ENCODE measurements around the gene TOR4A. TPM values are rescaled to one million over a fixed set of nuclear protein-coding genes. Genes with fewer than 3 reads are reported as not detected.
A peak's percentile ranks its signal among the peaks of the same experiment; 100 is the strongest.

TOR4A gene
- total RNA-seq, 2 donors from 2014 or later: 14.2 to 18.9 TPM

DNA sequence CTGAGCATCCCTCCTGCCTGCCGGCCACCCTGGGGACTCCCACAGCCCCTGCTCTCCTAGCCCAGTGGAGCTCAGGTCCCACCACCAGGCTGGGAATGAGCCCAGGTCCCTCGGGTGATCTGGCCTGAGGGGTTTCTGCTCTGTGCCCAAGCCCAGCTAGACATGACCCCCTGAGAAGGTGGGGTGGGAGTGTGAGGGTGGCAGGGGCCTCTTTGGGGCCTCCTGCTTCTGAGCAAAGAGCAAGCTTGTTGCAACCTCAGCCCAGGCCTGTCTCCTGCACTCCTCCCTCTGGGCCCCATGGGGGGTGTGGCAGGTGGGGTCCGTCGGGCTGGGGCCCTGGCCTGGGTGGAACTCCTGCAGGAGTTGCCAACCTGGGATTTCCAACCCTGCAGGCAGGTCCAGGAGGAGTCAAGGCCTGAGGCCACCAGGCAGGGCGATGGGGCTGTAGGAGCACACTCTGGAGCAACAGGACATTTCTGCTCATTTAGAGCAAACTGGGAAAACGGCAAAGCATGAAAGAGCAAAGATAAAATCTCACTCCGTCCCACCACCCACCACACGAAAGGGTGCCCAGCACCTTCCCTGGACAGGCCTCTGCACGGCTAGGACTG lies 35.9 kb downstream of the TOR4A start:
- H3K4me3 ChIP-seq (ENCODE audit: low read length): no peak overlapping the region
- no peaks in the 10 kb centered on the region for H3K9me3 ChIP-seq (ENCODE audit: control insufficient read depth, low read length)
- H3K9me3 Mint-ChIP-seq: no peaks in the 10 kb centered on the region
- H3K36me3 ChIP-seq (ENCODE audit: control insufficient read depth, insufficient read depth, low read length): no peaks in the 10 kb centered on the region
- peaks cover 5% of the 10 kb centered on the region for H3K4me1 ChIP-seq (ENCODE audit: control insufficient read depth, insufficient read depth, low read length)
- no peak overlapping the region for H3K27ac ChIP-seq (ENCODE audit: low read depth, low read length)
- H3K27me3 ChIP-seq (ENCODE audit: control insufficient read depth, insufficient read depth, low read length, poor library complexity, severe bottlenecking): no peaks in the 10 kb centered on the region
- TF ChIP-seq, protein P1, sequence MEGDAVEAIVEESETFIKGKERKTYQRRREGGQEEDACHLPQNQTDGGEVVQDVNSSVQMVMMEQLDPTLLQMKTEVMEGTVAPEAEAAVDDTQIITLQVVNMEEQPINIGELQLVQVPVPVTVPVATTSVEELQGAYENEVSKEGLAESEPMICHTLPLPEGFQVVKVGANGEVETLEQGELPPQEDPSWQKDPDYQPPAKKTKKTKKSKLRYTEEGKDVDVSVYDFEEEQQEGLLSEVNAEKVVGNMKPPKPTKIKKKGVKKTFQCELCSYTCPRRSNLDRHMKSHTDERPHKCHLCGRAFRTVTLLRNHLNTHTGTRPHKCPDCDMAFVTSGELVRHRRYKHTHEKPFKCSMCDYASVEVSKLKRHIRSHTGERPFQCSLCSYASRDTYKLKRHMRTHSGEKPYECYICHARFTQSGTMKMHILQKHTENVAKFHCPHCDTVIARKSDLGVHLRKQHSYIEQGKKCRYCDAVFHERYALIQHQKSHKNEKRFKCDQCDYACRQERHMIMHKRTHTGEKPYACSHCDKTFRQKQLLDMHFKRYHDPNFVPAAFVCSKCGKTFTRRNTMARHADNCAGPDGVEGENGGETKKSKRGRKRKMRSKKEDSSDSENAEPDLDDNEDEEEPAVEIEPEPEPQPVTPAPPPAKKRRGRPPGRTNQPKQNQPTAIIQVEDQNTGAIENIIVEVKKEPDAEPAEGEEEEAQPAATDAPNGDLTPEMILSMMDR (conservative IDR thresholded peaks at IDR 0.05): no peak
- no peak overlapping the region for H3K27ac Mint-ChIP-seq
- DNase-seq: peak; percentile 53
- H3K4me3 Mint-ChIP-seq: no peak overlapping the region
- H3K27me3 Mint-ChIP-seq (ENCODE audit: insufficient read depth): no peaks in the 10 kb centered on the region
- H3K4me1 Mint-ChIP-seq: no peaks in the 10 kb centered on the region
- no peaks in the 10 kb centered on the region for H3K36me3 Mint-ChIP-seq (ENCODE audit: low read depth)
- WGBS, 2 experiments (ENCODE audit: insufficient coverage in 1 of 2, insufficient read length in 1 of 2): 90 to 95% methylated on average over 7 to 9 of the region's 9 CpGs
- no peak overlapping the region for H3K9ac ChIP-seq (ENCODE audit: extremely low read depth, low read length, poor library complexity, severe bottlenecking)

DNA sequence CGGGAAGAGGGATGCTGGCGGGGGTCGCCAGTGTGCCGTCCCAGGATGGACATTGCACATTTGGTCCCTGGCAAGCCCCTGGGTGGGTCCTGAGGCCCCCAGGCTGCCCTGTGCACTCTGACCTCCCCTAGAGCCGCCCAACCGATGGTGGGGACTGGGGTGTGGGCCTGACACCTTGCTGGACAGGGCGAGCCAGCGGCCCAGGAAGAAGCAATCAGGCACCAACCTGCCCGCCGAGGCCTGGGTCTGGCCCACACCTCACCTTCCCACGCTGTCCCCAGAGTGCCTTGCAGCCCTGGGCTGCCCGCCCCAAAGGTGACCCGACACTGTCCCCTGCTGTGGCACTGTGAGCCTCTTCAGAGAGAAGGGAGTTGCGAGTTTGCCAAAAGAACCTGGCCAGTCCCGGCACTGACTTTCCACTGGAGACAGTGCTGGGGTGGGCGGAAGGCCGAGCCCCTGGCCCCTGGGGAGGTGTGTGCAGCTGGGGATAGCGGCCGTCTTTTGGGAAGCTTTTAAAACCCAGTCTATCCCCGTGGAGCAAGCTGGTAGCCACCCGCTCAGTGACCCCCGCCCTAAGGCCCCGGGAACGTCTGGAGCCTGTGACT lies 36.5 kb downstream of the TOR4A start:
- H3K27me3 Mint-ChIP-seq (ENCODE audit: insufficient read depth): no peaks in the 10 kb centered on the region
- no peaks in the 10 kb centered on the region for H3K36me3 ChIP-seq (ENCODE audit: control insufficient read depth, insufficient read depth, low read length)
- no peaks in the 10 kb centered on the region for H3K9me3 ChIP-seq (ENCODE audit: control insufficient read depth, low read length)
- H3K4me1 Mint-ChIP-seq: no peaks in the 10 kb centered on the region
- DNase-seq: peak; percentile 63
- WGBS, 2 experiments (ENCODE audit: insufficient coverage in 1 of 2, insufficient read length in 1 of 2): 82 to 86% methylated on average over 17 to 24 of the region's 24 CpGs
- no peaks in the 10 kb centered on the region for H3K36me3 Mint-ChIP-seq (ENCODE audit: low read depth)
- peaks cover 5% of the 10 kb centered on the region for H3K4me1 ChIP-seq (ENCODE audit: control insufficient read depth, insufficient read depth, low read length)
- H3K27ac Mint-ChIP-seq: no peak overlapping the region
- H3K9ac ChIP-seq (ENCODE audit: extremely low read depth, low read length, poor library complexity, severe bottlenecking): no peak overlapping the region
- TF ChIP-seq, protein P1 (conservative IDR thresholded peaks at IDR 0.05): no peak
- H3K27me3 ChIP-seq (ENCODE audit: control insufficient read depth, insufficient read depth, low read length, poor library complexity, severe bottlenecking): no peaks in the 10 kb centered on the region
- H3K9me3 Mint-ChIP-seq: no peaks in the 10 kb centered on the region
- peak overlapping the region; percentile 76 for H3K27ac ChIP-seq (ENCODE audit: low read depth, low read length)
- no peak overlapping the region for H3K4me3 ChIP-seq (ENCODE audit: low read length)
- no peak overlapping the region for H3K4me3 Mint-ChIP-seq

DNA sequence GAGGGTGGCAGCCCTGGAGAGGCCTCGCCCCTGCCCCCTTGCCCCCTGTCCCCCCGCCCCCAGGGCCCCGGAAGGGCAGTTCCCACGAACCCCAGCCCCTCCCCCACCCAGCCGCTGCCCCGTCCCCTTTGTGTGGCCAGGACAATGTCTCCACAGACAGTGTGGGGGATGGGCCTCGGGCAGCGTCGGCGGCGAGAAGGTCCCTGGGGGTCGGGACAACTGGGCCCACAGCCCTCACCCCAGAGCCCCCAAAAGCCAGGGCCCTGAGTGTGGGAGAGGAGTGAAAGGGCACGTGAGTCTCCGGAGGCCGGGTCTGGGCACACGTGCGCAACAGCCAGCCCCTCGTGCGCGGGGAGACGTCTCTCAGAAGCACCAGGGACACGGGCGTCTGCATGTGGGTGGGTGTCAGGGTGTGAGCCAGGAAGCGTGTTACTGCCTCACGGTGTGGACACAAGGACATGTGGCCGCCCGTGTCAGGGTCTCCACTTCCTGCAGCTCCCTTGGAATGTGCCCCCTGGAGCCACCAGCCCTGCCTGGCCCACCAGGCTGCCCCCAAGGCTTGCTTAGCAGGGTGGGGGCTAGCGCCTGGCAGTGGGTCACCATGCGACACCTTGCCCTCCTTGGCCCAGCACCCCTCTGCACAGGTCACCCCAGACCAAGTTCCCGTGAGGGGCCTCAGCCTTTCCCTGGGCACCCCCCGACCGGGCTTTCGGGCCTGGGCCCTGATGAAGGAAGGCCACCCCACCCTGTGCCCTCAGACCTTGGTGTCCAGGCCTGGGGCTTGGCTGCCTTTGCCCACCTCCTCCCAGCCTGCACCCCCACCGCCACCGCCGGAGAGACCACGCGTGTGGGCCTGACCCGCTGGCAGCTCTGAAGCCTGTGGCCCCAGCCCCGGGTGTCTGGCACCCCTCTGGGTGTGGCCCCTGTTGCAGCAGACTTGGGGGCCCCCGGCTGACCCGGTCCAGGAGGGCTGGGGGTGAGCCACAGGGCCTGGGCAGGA lies 37.3 kb downstream of the TOR4A start:
- no peaks in the 10 kb centered on the region for H3K9me3 ChIP-seq (ENCODE audit: control insufficient read depth, low read length)
- no peak overlapping the region for H3K9ac ChIP-seq (ENCODE audit: extremely low read depth, low read length, poor library complexity, severe bottlenecking)
- Mint-ChIP-seq H3K9me3 (no peaks in the 10 kb centered on the region), H3K4me3 (no peak overlapping the region), H3K36me3 (ENCODE audit: low read depth) (no peaks in the 10 kb centered on the region), H3K4me1 (no peaks in the 10 kb centered on the region), H3K27me3 (ENCODE audit: insufficient read depth) (no peaks in the 10 kb centered on the region), H3K27ac (no peak overlapping the region)
- H3K4me1 ChIP-seq (ENCODE audit: control insufficient read depth, insufficient read depth, low read length): peaks cover 5% of the 10 kb centered on the region
- TF ChIP-seq, protein P1 (conservative IDR thresholded peaks at IDR 0.05): no peak
- no peaks in the 10 kb centered on the region for H3K36me3 ChIP-seq (ENCODE audit: control insufficient read depth, insufficient read depth, low read length)
- peak overlapping the region; percentile 90 for H3K27ac ChIP-seq (ENCODE audit: low read depth, low read length)
- DNase-seq: peak; percentile 71
- WGBS, 2 experiments (ENCODE audit: insufficient coverage in 1 of 2, insufficient read length in 1 of 2): 89 to 91% methylated on average over 11 to 38 of the region's 42 CpGs
- no peaks in the 10 kb centered on the region for H3K27me3 ChIP-seq (ENCODE audit: control insufficient read depth, insufficient read depth, low read length, poor library complexity, severe bottlenecking)
- H3K4me3 ChIP-seq (ENCODE audit: low read length): no peak overlapping the region

Measured in endodermal cell (in vitro differentiated cells).